Activated CD8-positive, alpha-beta memory T cell treated with anti-CD3 and anti-CD28 coated beads, Interleukin-2, amount 50 U/mL, for 4 hours (primary cell): ENCODE results near the gene ZNF787.

Experiments used
- DNase-seq: peaks from one replicate; pipeline ENCODE4 v3.0.0-alpha.2; 2020

Gene ZNF787

GRCh38 chr19:56085571-56086275, 35.4 kb downstream of the ZNF787 start:
- no peak for DNase-seq

GRCh38 chr19:56084835-56085536, 36.1 kb downstream of the ZNF787 start:
- no peak for DNase-seq

GRCh38 chr19:56083668-56084067, 37.4 kb downstream of the ZNF787 start:
- DNase-seq = no peak

GRCh38 chr19:56080669-56081401, 40.3 kb downstream of the ZNF787 start:
- DNase-seq = peak; percentile 64

GRCh38 chr19:56079609-56080008, 41.5 kb downstream of the ZNF787 start:
- DNase-seq = no peak

- DNase-seq = peak; percentile 36
Observed at GRCh38 chr19:56076498-56076897, 44.6 kb downstream of the ZNF787 start.

GRCh38 chr19:56071151-56071550, 49.9 kb downstream of the ZNF787 start:
- no peak for DNase-seq

GRCh38 chr19:56069642-56070041, 51.5 kb downstream of the ZNF787 start:
- no peak for DNase-seq

- DNase-seq = peak; percentile 63
Observed at GRCh38 chr19:56066152-56067023, 54.7 kb downstream of the ZNF787 start.

GRCh38 chr19:56053596-56053995, 67.5 kb downstream of the ZNF787 start:
- DNase-seq = no peak
